K562 (cell line): ENCODE data around the gene CDX1. TPM values are rescaled to one million over a fixed set of nuclear protein-coding genes. Genes with fewer than 3 reads are reported as not detected.

Source experiments
- ATAC-seq: fragments of 200-7000 bp; cut with Tn5 transposase; 3 replicates; pipeline ENCODE4 v1.9.1; 2020; ENCODE audit warnings: moderate library complexity
- BruUV-seq: library from RNA; stranded (reverse); fragments of 400-500 nt; replicated peaks from 2 replicates; lab custom pipeline; 2021; lab: Mats Ljungman, UMichigan
- CTCF ChIA-PET: fragments of 300-600 bp; formaldehyde crosslinking; extraction: SDS; loops from one replicate; lab custom pipeline; 2021; ENCODE audit warnings: low intra/inter-chr PET ratio; lab: Yijun Ruan, JAX
- POLR2A ChIA-PET: fragments of 300-600, 350-650 bp; sonication (Branson Sonifier 250); formaldehyde crosslinking; extraction: SDS; loops from one replicate; lab custom pipeline; 2021; ENCODE audit warnings: antibody characterized with exemption, inconsistent platforms; lab: Yijun Ruan, JAX
- DNase-seq, 4 experiments: peaks; one replicate each; pipeline versions ENCODE4 v3.0.0 to v3.0.0-alpha.2; 2011 to 2018; ENCODE audit warnings: low spot score in 3 of 4, mixed read lengths in 3 of 4; ENCODE audit errors: extremely low read depth in 1 of 4
- FAIRE-seq: peaks from 2 replicates; lab custom pipeline; 2011; peaks lifted over from hg19 to GRCh38; lab: Jason Lieb, UNC
- H2AFZ ChIP-seq: 2 replicates; pipeline ENCODE4 v1.6.0; 2011; ENCODE audit warnings: low read depth, low read length, control low read depth, inconsistent platforms
- H3K27ac ChIP-seq: fragments of 200-600 bp; 3 replicates; pipeline ENCODE4 v1.8.0; 2011; ENCODE audit warnings: low read depth, mild to moderate bottlenecking, control low read depth, inconsistent platforms, low read length, moderate library complexity, mixed read lengths; ENCODE audit errors: extremely low read depth
- H3K27me3 ChIP-seq, 2 experiments: fragments of 300-600 bp in 1 of 2; 2 replicates in 1 of 2; 3 replicates in 1 of 2; pipeline versions ENCODE4 v1.6.0 to v1.8.0; 2011; ENCODE audit warnings: inconsistent platforms in 2 of 2, low read length in 2 of 2, mild to moderate bottlenecking in 1 of 2, mixed read lengths in 1 of 2, moderate library complexity in 1 of 2; ENCODE audit not compliant: control insufficient read depth in 2 of 2, insufficient read depth in 2 of 2
- H3K36me3 ChIP-seq: fragments of 300-600 bp; 3 replicates; pipeline ENCODE4 v1.8.0; 2011; ENCODE audit warnings: mild to moderate bottlenecking, low read length, inconsistent platforms; ENCODE audit not compliant: control insufficient read depth, insufficient read depth
- H3K4me1 ChIP-seq, 2 experiments: fragments of 200-600 bp in 1 of 2; replicated peaks in 1 of 2; 2 replicates in 1 of 2; 3 replicates in 1 of 2; pipeline versions ENCODE4 v1.5.1 to v1.8.0; 2011; ENCODE audit warnings: inconsistent platforms in 2 of 2, low read length in 2 of 2, mild to moderate bottlenecking in 1 of 2, mixed read lengths in 1 of 2, moderate library complexity in 1 of 2; ENCODE audit not compliant: control insufficient read depth in 2 of 2, insufficient read depth in 2 of 2
- H3K4me2 ChIP-seq: 2 replicates; pipeline ENCODE4 v1.6.1; 2011; ENCODE audit warnings: low read length, control low read depth, inconsistent platforms, mixed read lengths; ENCODE audit not compliant: insufficient read depth
- H3K4me3 ChIP-seq: fragments of 200-600 bp; sonication (generic), shearing (Covaris generic); 2 replicates; pipeline ENCODE4 v1.5.1; 2016; ENCODE audit warnings: control low read depth, inconsistent platforms
- H3K79me2 ChIP-seq: fragments of 200-600 bp; 3 replicates; pipeline ENCODE4 v1.8.0; 2011; ENCODE audit warnings: low read length, inconsistent platforms; ENCODE audit not compliant: control insufficient read depth, insufficient read depth
- H3K9ac ChIP-seq, 2 experiments: 2 replicates each; pipeline versions ENCODE4 v1.6.0 to v1.6.1; 2011; ENCODE audit warnings: low read depth in 2 of 2, low read length in 2 of 2, control low read depth in 1 of 2, inconsistent platforms in 1 of 2, mild to moderate bottlenecking in 1 of 2, mixed read lengths in 1 of 2; ENCODE audit not compliant: insufficient read depth in 1 of 2
- H3K9me1 ChIP-seq: one replicate; pipeline ENCODE4 v1.6.0; 2011; ENCODE audit warnings: inconsistent platforms, mild to moderate bottlenecking, low read length, moderate library complexity; ENCODE audit not compliant: control insufficient read depth, insufficient read depth
- H3K9me3 ChIP-seq: replicated peaks from 2 replicates; pipeline ENCODE4 v1.5.1; 2011; ENCODE audit warnings: low read depth, low read length, inconsistent platforms; ENCODE audit not compliant: control insufficient read depth, insufficient read depth
- H4K20me1 ChIP-seq: replicated peaks from 2 replicates; pipeline ENCODE4 v1.6.1; 2011; ENCODE audit warnings: low read length, inconsistent platforms, mixed read lengths; ENCODE audit not compliant: control insufficient read depth, insufficient read depth
- BCOR ChIP-seq: fragments of 450-650 bp; IDR thresholded peaks from 2 replicates; pipeline ENCODE4 v1.6.1; 2016
- DACH1 ChIP-seq: fragments of 450-650 bp; IDR thresholded peaks from 2 replicates; pipeline ENCODE4 v1.6.1; 2018; ENCODE audit not compliant: partially characterized antibody
- HDAC2 ChIP-seq: fragments of 450-650 bp; IDR thresholded peaks from 2 replicates; pipeline ENCODE4 v1.6.1; 2016; ENCODE audit warnings: mild to moderate bottlenecking
- HDAC3 ChIP-seq: fragments of 450-650 bp; IDR thresholded peaks from 2 replicates; pipeline ENCODE4 v1.6.1; 2018; ENCODE audit warnings: borderline replicate concordance, mild to moderate bottlenecking, moderate library complexity; ENCODE audit not compliant: partially characterized antibody
- KDM1A ChIP-seq, 2 experiments: fragments of 450-650 bp; IDR thresholded peaks; 2 replicates each; pipeline ENCODE4 v1.6.1; 2016; ENCODE audit warnings: mild to moderate bottlenecking in 2 of 2
- MAX ChIP-seq: sonication (generic); formaldehyde crosslinking; IDR thresholded peaks from 2 replicates; pipeline ENCODE4 v1.9.0; 2022; ENCODE audit warnings: mild to moderate bottlenecking, missing genetic modification reagents
- MEIS2 ChIP-seq: fragments of 450-650 bp; IDR thresholded peaks from 2 replicates; pipeline ENCODE4 v1.6.1; 2014; ENCODE audit warnings: mild to moderate bottlenecking; ENCODE audit not compliant: partially characterized antibody
- SAP30 ChIP-seq: fragments of 200-600 bp; sonication (generic); IDR thresholded peaks from 2 replicates; pipeline ENCODE4 v1.6.1; 2012; ENCODE audit warnings: borderline replicate concordance, low read depth, mild to moderate bottlenecking, moderate library complexity, low read length, control low read depth, inconsistent platforms; ENCODE audit not compliant: insufficient read depth, poor library complexity, severe bottlenecking
- ZFP36 ChIP-seq: fragments of 150-350 bp; IDR thresholded peaks from 2 replicates; pipeline ENCODE4 v1.6.1; 2018; ENCODE audit warnings: low read length, low read depth; ENCODE audit not compliant: partially characterized antibody
- ZNF764 ChIP-seq: fragments of 250-450 bp; sonication (Bioruptor Pico); IDR thresholded peaks from 2 replicates; pipeline ENCODE4 v1.4.0; 2020; ENCODE audit warnings: low read depth, mild to moderate bottlenecking, moderate library complexity
- WGBS: fragments of 100-300 bp; shearing (Covaris generic); methylation state at CpG from one replicate; pipeline ENCODE4 v1.1.6; 2016; ENCODE audit warnings: low coverage, mixed read lengths; ENCODE audit not compliant: insufficient coverage; ENCODE audit errors: missing lambda C conversion rate; 5-methylcytosine and 5-hydroxymethylcytosine counted together
- in situ Hi-C: fragments of 300-500 bp; cut with MboI; formaldehyde crosslinking; loops from 4 replicates; pipeline ENCODE4 v1.15.0; 2018; ENCODE audit warnings: inconsistent platforms, mixed read lengths
- intact Hi-C: fragments of 100-400 bp; cut with micrococcal nuclease; formaldehyde crosslinking; loops from 2 replicates; pipeline ENCODE4 v1.14.2; 2022
- polyA plus RNA-seq, 8 experiments: library from polyadenylated mRNA; depleted of rRNA in 4 of 8; stranded (reverse) in 5 of 8; unstranded in 3 of 8; fragments of >200 nt; fragmentation: Nextera tagmentation in 2 of 8; fragmentation: Illumina TruSeq in 1 of 8; extraction: Ambion mirVana in 2 of 8; extraction: Trizol in 1 of 8; gene quantifications; 2 replicates each; pipeline versions ENCODE4 v1.2.1 to v1.2.3, GENCODE V29; 2011 to 2014; ENCODE audit warnings: inconsistent platforms in 1 of 8, missing spikeins in 1 of 8
- total RNA-seq, 7 experiments: library from RNA; depleted of rRNA in 6 of 7; stranded (reverse); fragments of >200 nt in 6 of 7; fragmentation: Illumina TruSeq in 2 of 7; extraction: Trizol in 2 of 7; gene quantifications; 2 replicates each; pipeline versions ENCODE4 v1.2.1 to v1.2.3, GENCODE V29; 2011 to 2021; ENCODE audit warnings: low replicate concordance in 1 of 7

Gene CDX1
- total and polyA plus RNA-seq, 9 of the 15 experiments (the other 6 are each of a cell fraction or from before 2014, with no cell fraction given) = 0.06 to 0.16 TPM; not detected in 7

- TF ChIP-seq SAP30 = no peak
- TF ChIP-seq KDM1A (IDR thresholded peaks at IDR 0.05) = peak in 1 of 2 experiments; percentile 61; a peak in 2 of 4 replicates
- TF ChIP-seq HDAC2 = peak; percentile 61; the same call in 1 of the 2 replicates
- peak; percentile 18 for TF ChIP-seq DACH1
- no peak for TF ChIP-seq MEIS2
- TF ChIP-seq HDAC3 = no peak
- TF ChIP-seq BCOR = peak; percentile 82
- peak; percentile 90 for TF ChIP-seq ZFP36
- TF ChIP-seq MAX (CRISPR knock-in tag) = no peak
Observed at GRCh38 chr5:150182774-150183173, 16.2 kb downstream of the CDX1 start (continued).

GRCh38 chr5:150183436-150183835, 16.9 kb downstream of the CDX1 start:
- intact Hi-C loops (no loop called here), in situ Hi-C loops (no loop called here)
- WGBS = 9% methylated on average over 12 of the region's 12 CpGs
- Histone ChIP-seq H3K79me2 (no peaks in the 10 kb centered on the region), H2AFZ (no peak overlapping the region), H3K4me2 (no peak overlapping the region), H3K27ac (no peak overlapping the region), H3K4me3 (no peak overlapping the region), H3K36me3 (no peaks in the 10 kb centered on the region), H3K9ac (no peak overlapping the region), H4K20me1 (0 out of 2 replicates have a peak, but pooled peaks cover 3% of the 10 kb centered on the region), H3K27me3 (peaks cover 14 to 61% of the 10 kb centered on the region in 2 experiments), H3K9me1 (no peaks in the 10 kb centered on the region), H3K4me1 (peaks cover 0 to 4% of the 10 kb centered on the region in 2 experiments; a peak in 2 of 5 replicates), H3K9me3 (no peaks in the 10 kb centered on the region)
- DNase-seq = no peak
- no peak for TF ChIP-seq ZNF764 (CRISPR knock-in tag)
- no peak for ATAC-seq
- ChIA-PET CTCF (interaction anchor here (0.6 kb wide), 1 partner anchor 15 kb away, joined by 3 read pairs; no protein-coding TSS in a partner anchor), POLR2A (interaction anchor here (0.6 kb wide), 1 partner anchor 179 kb away, joined by 3 read pairs; no protein-coding TSS in a partner anchor)
- FAIRE-seq = no peak
- no TSS peak for BruUV-seq
